HG03457 (cell line): ENCODE data around the gene DIP2C.
"Not testable (repeated sequence)": the region's sequence is repeated elsewhere in the genome, so short reads cannot be mapped to it uniquely, and the experiment has no call there.

Source experiments
- ATAC-seq: cut with Tn5 transposase; IDR thresholded peaks from one replicate; pipeline ENCODE4 v1.9.1; 2021; ENCODE audit warnings: moderate number of reproducible peaks; ENCODE audit not compliant: unreplicated experiment

The DIP2C gene

DNA sequence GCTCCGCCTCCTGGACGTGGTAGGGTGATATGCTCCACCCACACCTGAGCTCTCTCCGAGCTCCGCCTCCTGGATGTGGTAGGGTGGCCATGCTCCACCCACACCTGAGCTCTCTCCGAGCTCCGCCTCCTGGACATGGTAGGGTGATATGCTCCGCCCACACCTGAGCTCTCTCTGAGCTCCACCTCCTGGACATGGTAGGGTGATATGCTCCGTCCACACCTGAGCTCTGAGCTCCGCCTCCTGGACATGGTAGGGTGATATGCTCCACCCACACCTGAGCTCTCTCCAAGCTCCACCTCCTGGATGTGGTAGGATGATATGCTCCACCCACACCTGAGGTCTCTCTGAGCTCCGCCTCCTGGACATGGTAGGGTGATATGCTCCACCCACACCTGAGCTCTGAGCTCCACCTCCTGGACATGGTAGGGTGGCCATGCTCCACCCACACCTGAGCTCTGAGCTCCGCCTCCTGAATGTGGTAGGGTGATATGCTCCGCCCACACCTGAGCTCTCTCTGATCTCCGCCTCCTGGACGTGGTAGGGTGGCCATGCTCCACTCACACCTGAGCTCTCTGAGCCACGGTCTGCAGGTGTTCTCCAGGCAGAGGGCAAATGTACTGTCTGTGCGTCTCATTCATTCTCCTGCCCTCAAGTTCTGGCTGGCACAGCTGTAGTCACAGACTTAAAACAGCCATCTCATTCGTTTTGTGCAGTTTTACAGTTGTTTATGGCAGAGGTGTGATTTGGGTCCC is 252.4 kb downstream of the DIP2C start:
- ATAC-seq = no peak

DNA sequence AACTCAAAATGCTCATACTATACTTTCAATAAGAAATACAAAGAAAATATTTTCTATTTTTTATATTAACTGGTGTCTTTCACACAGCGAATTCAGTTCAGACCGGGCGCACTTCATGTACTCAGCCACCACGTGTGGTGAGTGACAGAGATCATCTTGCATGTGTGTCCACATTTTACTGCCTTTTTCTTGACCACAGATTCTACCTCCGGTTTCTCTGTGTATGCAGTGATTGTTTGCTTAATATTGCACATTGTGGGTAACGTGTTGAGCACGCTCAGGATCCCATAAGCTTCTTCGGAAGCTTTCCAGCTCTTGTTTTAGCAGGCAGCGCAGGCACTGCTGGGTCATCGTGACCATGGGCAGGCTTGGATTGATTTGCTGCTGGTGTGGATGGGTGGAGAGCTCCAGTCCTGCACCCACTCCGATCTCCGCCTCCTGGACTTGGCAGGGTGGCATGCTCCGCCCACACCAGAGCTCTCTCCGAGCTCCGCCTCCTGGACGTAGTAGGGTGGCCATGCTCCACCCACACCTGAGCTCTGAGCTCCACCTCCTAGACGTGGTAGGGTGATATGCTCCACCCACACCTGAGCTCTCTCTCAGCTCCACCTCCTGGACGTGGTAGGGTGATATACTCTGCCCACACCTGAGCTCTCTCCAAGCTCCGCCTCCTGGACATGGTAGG is 253.3 kb downstream of the DIP2C start:
- no peak for ATAC-seq

DNA sequence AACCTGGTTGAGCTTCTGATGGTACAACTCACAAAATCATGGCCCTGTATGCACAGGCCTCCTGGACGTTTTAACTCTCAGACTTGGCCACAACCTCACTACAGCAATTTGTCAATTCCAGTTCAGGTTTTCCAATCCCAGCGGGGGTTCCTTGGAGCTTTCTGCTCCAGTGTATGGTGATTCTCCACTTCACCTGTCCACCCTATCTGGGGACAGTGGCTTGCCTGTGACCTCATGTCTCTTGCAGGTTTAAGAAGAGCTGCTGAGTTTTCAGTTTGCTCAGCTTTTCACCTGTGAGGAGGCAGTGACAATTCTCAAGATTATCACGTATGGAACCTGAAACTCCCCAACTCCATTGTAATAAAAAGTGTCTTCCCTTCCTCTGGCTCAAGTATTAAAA is 254.1 kb downstream of the DIP2C start:
- ATAC-seq = no peak

DNA sequence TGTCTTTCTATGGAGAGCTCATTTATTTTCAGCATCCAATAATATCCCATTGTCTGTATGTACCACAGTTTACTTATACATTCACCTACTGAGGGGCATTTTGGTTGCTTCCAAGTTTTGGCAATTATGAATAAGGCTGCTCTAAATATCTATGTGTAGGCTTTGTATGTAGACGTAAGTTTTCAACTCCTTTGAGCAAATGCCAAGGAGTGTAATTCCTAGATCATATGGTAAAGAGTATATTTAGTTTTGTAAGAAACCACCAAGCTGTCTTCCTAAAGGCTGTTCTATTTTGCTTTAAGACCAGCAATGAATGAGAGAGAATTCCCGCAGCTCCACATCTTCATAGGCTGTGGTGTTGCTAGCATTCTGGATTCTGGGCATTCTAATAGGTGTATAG is 259.8 kb downstream of the DIP2C start:
- ATAC-seq = no peak

DNA sequence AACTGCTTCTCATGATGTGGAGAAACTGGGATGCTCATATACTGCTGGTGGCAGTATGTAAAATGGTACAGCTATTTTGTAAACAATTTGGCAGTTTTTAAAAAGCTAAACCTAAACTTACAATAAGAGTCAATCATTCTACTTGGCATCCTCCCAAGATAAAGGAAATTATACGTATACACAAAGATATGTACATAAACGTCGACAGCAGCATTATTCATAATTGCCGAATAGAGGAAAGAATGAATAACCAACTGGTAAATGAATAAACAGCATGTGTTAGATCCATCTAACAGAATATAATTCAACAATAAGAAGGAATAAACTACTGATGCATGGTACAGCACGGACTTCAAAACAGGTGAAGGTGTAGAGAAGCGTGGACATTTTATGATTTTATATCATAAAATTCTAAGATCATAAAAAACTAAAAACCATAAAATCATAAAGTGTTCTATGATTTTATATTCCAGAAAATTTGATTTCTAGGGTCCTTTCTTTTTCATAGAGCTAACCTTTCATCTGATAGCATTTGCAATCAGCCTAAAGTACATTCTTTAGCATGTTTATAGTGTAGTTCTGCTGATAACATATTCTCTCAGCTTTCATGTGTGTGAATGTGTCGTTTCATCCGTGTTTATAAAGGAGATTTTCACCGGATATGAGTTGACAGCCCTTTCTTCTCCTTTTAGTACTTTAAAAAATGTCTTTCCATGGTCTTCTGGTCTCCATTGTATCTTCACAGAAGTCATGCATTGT is 261.5 kb downstream of the DIP2C start:
- no peak for ATAC-seq

DNA sequence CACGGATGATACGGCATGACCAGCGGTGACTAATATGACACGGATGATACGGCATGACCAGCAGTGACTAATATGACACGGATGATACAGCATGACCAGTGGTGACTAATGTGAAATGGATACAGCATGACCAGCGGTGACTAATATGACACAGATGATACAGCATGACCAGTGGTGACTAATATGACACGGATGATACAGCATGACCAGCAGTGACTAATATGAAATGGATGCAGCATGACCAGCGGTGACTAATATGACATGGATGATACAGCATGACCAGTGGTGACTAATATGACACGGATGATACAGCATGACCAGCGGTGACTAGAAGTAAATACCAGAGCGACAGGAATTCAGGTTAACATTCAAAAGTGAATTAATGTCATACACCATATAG is 264.1 kb downstream of the DIP2C start:
- ATAC-seq = not testable (repeated sequence)

DNA sequence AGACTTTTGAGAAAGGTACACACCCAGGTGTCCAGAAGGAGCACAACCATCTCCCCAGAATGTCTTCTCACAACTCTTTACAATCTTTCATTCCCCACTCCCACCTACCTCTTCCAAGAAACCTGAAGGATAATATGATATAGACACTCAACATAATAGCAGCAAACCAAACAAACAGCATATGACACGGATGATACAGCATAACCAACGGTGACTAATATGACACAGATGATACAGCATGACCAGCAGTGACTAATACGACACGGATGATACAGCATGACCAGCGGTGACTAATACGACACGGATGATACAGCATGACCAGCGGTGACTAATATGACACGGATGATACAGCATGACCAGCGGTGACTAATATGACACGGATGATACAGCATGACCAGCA is 264.7 kb downstream of the DIP2C start:
- ATAC-seq = not testable (repeated sequence)

DNA sequence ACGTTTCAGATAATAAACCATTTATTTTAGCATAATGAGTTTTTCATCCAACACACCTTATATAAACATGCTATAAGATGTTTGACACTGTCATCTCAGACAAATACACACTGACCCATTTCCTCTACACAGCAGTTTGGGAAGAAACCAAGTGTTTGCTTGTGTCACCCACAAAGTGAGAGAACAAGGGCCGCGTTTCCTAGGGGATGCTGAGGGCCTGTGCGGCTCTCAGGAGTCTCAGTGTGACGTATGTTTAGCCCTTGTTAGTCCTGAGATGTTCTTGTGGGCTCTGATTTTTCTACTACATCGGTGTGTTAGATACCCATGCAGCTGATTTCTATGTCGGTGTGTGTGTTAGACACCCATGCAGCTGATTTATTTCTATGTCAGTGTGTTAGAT is 266.3 kb downstream of the DIP2C start:
- ATAC-seq = no peak

DNA sequence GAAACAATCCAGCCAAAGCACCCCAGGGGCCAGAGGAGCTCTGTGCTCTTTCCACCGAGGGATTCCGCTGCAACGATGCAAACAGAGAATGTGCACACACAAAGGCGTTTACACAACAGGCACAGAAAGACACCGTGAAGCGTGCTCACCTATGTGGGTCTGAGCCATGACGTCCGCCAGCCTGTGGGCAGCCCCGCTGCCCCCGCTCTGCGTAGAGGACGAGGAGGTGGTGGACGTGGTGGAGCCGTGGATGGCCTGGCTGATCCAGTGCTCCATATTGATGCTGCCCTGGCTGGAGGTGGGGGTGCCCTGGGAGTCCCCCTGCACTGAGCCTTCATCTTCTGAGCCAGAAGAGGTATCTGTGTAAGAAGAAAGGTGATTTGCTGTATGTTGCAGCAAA is 266.8 kb downstream of the DIP2C start:
- no peak for ATAC-seq

DNA sequence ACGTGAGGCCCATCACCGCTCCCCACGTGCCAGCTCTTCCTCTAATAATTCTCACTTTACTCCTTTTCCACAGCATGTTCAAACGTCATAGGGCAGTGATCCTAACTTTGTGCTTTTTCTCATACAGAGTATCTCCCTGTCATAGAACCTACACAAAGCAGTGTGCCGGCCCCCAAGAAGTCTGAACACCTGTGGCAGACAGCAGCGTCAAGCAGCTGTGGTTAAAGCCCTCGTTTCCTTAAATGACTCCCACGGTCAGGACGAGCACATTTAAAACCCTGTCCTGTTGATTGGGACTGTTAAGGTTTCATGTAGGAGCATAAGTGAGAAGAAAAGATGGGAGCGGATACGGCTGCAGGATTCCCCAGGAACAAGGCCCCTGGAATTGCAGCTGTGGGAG is 267.2 kb downstream of the DIP2C start:
- ATAC-seq = no peak

DNA sequence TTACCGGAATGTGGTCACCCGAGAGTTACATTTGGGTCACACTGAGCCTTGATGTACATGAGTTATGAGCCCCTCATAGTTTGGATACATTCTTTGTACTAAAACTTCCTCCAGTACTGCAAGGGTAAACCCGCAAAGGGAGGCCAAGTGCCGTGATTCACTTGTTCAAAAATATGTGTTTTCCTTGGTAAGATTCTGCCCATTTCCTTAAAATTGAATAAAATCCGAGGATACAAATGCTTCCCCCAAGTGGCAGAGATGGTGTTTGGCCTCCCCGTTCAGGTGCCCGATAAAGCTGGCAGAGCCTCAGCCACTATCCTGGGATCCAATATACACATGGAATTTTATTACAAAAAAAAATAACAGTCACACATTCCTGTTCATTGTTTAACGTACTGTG is 268.3 kb downstream of the DIP2C start:
- no peak for ATAC-seq

DNA sequence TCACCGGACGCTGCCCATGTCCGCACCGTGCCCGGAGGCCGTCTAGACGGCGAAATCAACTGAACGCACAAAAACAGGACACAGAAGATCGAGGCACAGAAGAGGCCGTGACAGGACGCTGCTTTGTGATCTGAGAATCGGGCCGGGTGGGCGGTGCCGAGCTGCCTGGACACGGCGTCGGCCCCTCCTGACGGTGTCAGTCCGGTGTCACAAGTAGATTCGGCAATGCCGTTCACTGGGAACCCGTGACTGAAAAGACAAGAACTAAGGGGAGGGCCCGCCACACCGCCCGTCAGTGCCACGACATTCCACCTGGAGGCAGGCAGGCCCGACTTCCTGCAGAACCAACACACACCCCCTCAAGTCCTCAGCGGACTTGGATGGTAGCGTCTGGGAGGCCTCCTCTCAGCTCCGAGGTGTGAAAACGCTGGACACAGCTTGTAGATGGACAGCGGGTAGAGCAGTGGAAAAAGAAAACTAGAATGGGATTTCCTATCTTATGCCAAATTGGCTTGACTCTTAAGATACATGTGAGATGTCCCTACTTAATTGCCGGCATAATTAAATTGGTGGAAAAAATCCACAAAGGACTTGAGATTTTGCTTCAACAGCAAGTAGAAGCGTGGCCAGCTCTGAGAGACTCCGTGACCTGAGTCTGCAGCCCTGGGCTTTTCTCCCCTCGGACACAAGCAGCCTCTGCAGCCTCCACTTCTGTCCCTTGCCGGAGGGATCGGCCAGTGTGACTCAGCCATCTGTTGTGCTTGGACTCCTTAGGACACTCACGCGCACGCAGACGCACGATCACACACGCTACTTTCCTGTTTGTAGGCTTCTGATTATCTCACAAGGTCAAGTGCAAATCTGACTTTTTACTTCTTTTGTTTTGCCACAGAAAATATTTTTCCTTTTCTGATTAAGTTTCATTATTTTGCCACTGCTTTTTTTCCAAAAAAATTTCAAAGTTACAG is 269.0 kb downstream of the DIP2C start:
- no peak for ATAC-seq

DNA sequence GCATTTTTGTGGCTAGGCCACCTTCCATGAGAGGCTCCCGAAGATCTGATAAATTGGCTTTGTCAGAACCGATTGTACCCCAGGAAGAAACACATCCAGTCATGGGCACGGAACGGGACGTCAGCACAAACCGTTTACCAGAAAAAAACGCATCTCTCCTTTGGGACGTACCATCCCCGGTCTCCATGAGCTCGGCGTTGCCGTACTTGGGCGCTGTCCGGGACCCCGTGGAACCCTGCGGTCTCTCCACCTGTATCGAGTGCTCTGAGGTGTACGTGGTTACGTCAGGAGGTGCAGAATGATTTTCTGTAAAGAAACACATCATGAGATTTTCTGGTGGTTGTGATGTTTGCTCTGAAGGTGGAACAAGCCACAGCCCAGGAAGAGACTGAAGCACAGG is 270.6 kb downstream of the DIP2C start:
- ATAC-seq = no peak

DNA sequence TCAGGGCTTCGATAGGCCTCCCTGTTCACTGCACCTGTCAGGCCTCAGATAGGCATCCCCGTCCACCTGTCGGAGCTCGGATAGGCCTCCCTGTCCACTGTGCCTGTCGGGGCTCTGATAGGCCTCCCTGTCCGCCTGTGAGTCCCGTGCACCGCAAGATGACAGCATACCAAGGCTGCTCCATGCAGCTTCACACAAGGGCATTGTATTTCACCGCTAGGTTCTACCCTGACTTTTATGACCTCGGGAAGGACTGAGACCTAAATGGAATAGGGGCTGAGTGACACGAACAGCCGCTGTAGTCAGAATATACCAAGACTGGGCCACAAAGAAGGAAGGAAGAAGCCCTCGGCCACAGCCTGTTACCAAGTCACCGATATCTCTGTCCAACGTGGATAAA is 271.2 kb downstream of the DIP2C start:
- no peak for ATAC-seq

DNA sequence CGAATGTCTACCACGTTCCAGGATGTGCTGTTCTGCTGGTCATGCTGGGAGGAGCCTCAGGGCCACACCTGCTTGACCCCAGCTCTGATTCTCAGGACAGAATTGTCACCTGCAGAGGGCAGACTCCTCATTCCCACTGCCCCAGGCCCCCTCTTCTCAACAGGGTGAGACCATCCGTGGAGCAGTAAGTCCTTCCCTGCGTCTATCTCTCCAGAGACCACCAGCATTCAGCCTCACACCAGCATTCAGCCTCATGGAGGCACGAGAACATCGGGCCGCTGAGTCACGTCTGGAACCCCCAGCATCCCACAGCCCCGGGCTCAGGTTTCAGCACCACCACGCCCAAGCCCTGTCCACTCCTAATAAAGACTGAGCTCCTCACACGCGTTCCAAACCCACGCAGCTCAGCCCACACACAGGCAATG is 273.4 kb downstream of the DIP2C start:
- ATAC-seq = no peak

DNA sequence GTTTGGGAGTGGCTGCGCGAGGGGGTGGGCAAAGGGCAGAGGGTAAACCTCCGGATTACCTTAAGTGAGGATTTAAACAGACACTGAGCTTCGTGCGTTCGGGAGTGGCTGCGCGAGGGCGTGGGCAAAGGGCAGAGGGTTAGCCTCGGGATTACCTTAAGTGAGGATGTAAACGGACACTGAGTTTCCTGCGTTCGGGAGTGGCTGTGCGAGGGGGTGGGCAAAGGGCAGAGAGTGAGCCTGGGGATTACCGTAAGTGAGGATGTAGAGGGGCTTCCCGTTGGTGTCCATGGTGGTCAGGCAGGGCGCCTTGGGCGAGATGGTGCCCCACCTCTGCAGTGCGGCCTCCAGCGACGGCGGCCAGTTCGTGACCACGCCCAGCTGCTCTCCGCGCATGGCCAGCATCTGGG is 275.8 kb downstream of the DIP2C start:
- ATAC-seq = no peak

DNA sequence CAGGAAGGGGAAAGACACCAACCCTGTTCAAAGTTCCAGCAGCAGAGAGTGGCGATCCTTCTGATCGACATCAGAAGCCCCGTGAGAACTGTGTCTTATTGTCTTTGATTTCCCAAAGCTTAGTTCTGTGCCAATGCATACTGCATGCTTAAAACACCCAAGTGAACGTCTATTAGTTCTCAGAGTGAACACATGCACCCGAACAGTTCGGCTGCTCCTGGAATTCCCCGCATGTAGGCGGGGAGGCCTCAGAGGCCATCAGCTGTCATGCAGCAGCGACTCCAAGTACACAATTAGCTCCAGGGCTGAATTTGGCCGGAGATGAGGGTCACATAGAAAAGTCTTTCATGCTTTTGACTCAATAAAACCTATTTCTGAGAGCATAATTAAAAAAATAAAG is 277.4 kb downstream of the DIP2C start:
- ATAC-seq = no peak

DNA sequence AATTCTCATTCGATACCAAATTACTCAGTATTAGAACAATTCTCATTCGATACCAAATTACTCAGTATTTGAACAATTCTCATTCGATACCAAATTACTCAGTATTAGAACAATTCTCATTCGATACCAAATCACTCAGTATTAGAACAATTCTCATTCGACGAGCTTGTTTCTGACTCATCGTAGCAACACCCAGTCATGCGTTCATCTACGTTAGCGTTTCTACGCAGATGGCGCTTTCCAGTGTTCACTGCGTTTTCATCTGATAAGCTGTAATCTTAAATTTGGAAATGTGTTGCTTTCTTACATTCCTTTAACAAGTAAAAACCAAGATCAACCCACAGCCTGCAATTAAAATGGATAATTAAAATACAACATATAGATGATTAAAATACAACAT is 277.9 kb downstream of the DIP2C start:
- no peak for ATAC-seq

DNA sequence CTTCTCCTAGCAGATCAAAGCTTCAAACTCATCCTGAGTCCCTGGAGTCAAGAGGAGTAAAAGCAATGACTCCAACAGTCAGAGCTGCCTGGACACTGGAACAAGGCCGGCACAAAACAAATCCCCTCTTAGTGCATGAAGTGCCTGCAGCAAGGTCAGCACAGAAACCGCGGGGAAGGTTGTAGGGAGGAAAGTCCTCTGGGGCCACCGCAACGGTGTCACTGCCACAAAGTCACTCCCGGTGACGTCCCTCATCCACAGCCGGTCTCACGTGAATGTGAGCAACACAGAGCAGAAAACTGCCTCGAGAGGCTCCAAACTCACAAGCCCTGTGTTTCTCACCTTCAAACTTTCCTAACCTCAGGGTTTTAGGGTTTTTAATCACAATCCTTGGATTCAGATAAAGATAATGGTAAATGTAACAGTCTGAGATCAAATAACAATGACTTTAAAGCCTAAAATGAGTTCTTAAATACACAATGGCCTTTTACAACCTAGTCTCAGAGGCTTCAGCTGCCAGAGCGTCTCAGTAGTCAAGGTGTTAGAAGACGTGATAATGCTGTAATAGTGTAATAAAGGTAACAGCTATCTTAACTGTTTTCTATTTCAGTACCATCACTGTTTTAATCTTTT is 279.9 kb downstream of the DIP2C start:
- no peak for ATAC-seq

DNA sequence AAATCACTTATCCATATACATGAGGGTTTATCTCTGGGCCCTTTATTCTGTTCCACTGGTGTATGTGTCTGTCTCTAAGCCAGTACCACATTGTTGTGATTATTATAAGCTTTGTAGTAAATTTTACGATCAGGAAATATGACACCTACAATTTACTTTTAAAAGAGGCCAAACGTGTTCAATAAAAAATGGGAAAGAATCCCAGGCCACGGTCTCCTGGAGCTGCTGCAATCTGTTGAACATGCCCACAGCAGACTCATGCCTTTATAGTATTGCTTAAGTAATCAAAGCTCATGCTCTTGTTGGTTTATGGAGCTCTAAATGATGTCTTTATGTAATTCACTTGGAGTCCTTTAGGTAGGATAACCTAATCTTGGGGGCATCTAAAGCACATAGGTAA is 281.2 kb downstream of the DIP2C start:
- no peak for ATAC-seq
